Neural crest cell (in vitro differentiated cells): ENCODE data around the gene TNIK. TPM values are rescaled to one million over a fixed set of nuclear protein-coding genes. Genes with fewer than 3 reads are reported as not detected.

Experiments used
- DNase-seq: peaks from one replicate; pipeline ENCODE4 v3.0.0; 2021; ENCODE audit warnings: low read depth, mixed read lengths, low spot score
- H3K27ac Mint-ChIP-seq: one replicate; pipeline ENCODE4 v1.8.0; 2021; ENCODE audit warnings: mild to moderate bottlenecking, mixed read lengths; ENCODE audit not compliant: unreplicated experiment
- H3K27me3 Mint-ChIP-seq: 2 replicates; pipeline ENCODE4 v1.8.0; 2021; ENCODE audit warnings: low read depth, mild to moderate bottlenecking, mixed read lengths
- H3K36me3 Mint-ChIP-seq: 2 replicates; pipeline ENCODE4 v1.8.0; 2021; ENCODE audit warnings: low read depth, mild to moderate bottlenecking, mixed read lengths
- H3K4me1 Mint-ChIP-seq: 2 replicates; pipeline ENCODE4 v1.8.0; 2021; ENCODE audit warnings: mixed read lengths
- H3K4me3 Mint-ChIP-seq: one replicate; pipeline ENCODE4 v1.8.0; 2021; ENCODE audit warnings: mild to moderate bottlenecking, mixed read lengths
- H3K9me3 Mint-ChIP-seq: 2 replicates; pipeline ENCODE4 v1.8.0; 2021; ENCODE audit warnings: mixed read lengths
- CTCF ChIP-seq: fragments of 200-600 bp; sonication (generic); conservative IDR thresholded peaks from 2 replicates; pipeline ENCODE4 v1.5.0; 2021; ENCODE audit warnings: antibody characterized with exemption, mild to moderate bottlenecking
- total RNA-seq: library from RNA; stranded (reverse); gene quantifications from 2 replicates; pipeline ENCODE4 v1.2.1, GENCODE V29; 2021

TNIK gene
- total RNA-seq, 1 donor from 2014 or later: 32.3 TPM

GRCh38 chr3:171328419-171329082, 131.7 kb downstream of the TNIK start:
- DNase-seq: peak; percentile 7

GRCh38 chr3:171327441-171328174, 132.6 kb downstream of the TNIK start:
- H3K4me3 Mint-ChIP-seq: no peak overlapping the region
- no peaks in the 10 kb centered on the region for H3K36me3 Mint-ChIP-seq
- no peak overlapping the region for H3K27ac Mint-ChIP-seq
- peaks cover 37% of the 10 kb centered on the region for H3K4me1 Mint-ChIP-seq
- peaks cover 2% of the 10 kb centered on the region for H3K9me3 Mint-ChIP-seq
- H3K27me3 Mint-ChIP-seq: no peaks in the 10 kb centered on the region
- TF ChIP-seq CTCF: no peak
- DNase-seq: no peak

More at GRCh38 chr3:171328419-171329082, 131.7 kb downstream of the TNIK start:
- peak overlapping the region; percentile 60 for H3K4me3 Mint-ChIP-seq
- peak overlapping the region; percentile 78 for H3K27ac Mint-ChIP-seq
- peak; percentile 18 for TF ChIP-seq CTCF
- peaks cover 37% of the 10 kb centered on the region for H3K4me1 Mint-ChIP-seq
- H3K9me3 Mint-ChIP-seq: peaks cover 2% of the 10 kb centered on the region
- no peaks in the 10 kb centered on the region for H3K27me3 Mint-ChIP-seq
- H3K36me3 Mint-ChIP-seq: no peaks in the 10 kb centered on the region

- no peak overlapping the region for H3K4me3 Mint-ChIP-seq
- no peaks in the 10 kb centered on the region for H3K27me3 Mint-ChIP-seq
- no peak for DNase-seq
- H3K9me3 Mint-ChIP-seq: peaks cover 2% of the 10 kb centered on the region
- H3K4me1 Mint-ChIP-seq: peaks cover 37% of the 10 kb centered on the region
- no peaks in the 10 kb centered on the region for H3K36me3 Mint-ChIP-seq
- no peak for TF ChIP-seq CTCF
- H3K27ac Mint-ChIP-seq: no peak overlapping the region
These were observed 133.3 kb downstream of the TNIK start for GRCh38 chr3:171326717-171327440.

- Mint-ChIP-seq H3K4me3 (no peak overlapping the region), H3K4me1 (peaks cover 30% of the 10 kb centered on the region), H3K9me3 (peaks cover 2% of the 10 kb centered on the region), H3K36me3 (no peaks in the 10 kb centered on the region), H3K27ac (no peak overlapping the region), H3K27me3 (no peaks in the 10 kb centered on the region)
- no peak for DNase-seq
- TF ChIP-seq CTCF: no peak
These were observed 136.2 kb downstream of the TNIK start for GRCh38 chr3:171323938-171324536.

- no peaks in the 10 kb centered on the region for H3K36me3 Mint-ChIP-seq
- H3K9me3 Mint-ChIP-seq: peaks cover 2% of the 10 kb centered on the region
- no peak overlapping the region for H3K27ac Mint-ChIP-seq
- H3K4me1 Mint-ChIP-seq: peaks cover 18% of the 10 kb centered on the region
- TF ChIP-seq CTCF: no peak
- no peak overlapping the region for H3K4me3 Mint-ChIP-seq
- DNase-seq: no peak
- H3K27me3 Mint-ChIP-seq: no peaks in the 10 kb centered on the region
These were observed 138.4 kb downstream of the TNIK start for GRCh38 chr3:171321559-171322360.
